Osteoblast (primary cell): ENCODE measurements around the gene CPEB3. TPM values are rescaled to one million over a fixed set of nuclear protein-coding genes. Genes with fewer than 3 reads are reported as not detected.
A peak's percentile ranks its signal among the peaks of the same experiment; 100 is the strongest.

Experiments used
- DNase-seq: peaks from one replicate; pipeline ENCODE4 v3.0.0; 2011; ENCODE audit warnings: low spot score, mixed read lengths; ENCODE audit not compliant: insufficient read length; ENCODE audit errors: missing footprints
- H2AFZ ChIP-seq: 2 replicates; pipeline ENCODE4 v1.6.0; 2011; ENCODE audit warnings: mild to moderate bottlenecking, low read length
- H3K27ac ChIP-seq: 2 replicates; pipeline ENCODE4 v1.5.1; 2011; ENCODE audit warnings: mild to moderate bottlenecking, low read depth, low read length, moderate library complexity
- H3K27me3 ChIP-seq: 2 replicates; pipeline ENCODE4 v1.6.0; 2012; ENCODE audit warnings: mild to moderate bottlenecking, control low read depth, inconsistent platforms, low read length, moderate library complexity; ENCODE audit not compliant: insufficient read depth
- H3K36me3 ChIP-seq: 2 replicates; pipeline ENCODE4 v1.5.1; 2011; ENCODE audit warnings: mild to moderate bottlenecking, low read length, control low read depth, moderate library complexity; ENCODE audit not compliant: insufficient read depth
- H3K4me1 ChIP-seq: 2 replicates; pipeline ENCODE4 v1.5.1; 2011; ENCODE audit warnings: mild to moderate bottlenecking, low read length, control low read depth, moderate library complexity; ENCODE audit not compliant: insufficient read depth
- H3K4me2 ChIP-seq: 2 replicates; pipeline ENCODE4 v1.6.0; 2011; ENCODE audit warnings: mild to moderate bottlenecking, low read length; ENCODE audit not compliant: insufficient read depth
- H3K4me3 ChIP-seq: fragments of 200-600 bp; sonication (generic); 3 replicates; pipeline ENCODE4 v1.5.1; 2012; ENCODE audit warnings: mild to moderate bottlenecking, low read length, inconsistent platforms; ENCODE audit not compliant: insufficient read depth
- H3K79me2 ChIP-seq: 2 replicates; pipeline ENCODE4 v1.6.0; 2012; ENCODE audit warnings: mild to moderate bottlenecking, low read length, control low read depth, inconsistent platforms; ENCODE audit not compliant: insufficient read depth
- H3K9me3 ChIP-seq: 2 replicates; pipeline ENCODE4 v1.5.1; 2011; ENCODE audit warnings: low read depth, low read length, control low read depth
- H4K20me1 ChIP-seq: 2 replicates; pipeline ENCODE4 v1.6.0; 2012; ENCODE audit warnings: mild to moderate bottlenecking, low read length, control low read depth; ENCODE audit not compliant: insufficient read depth
- CTCF ChIP-seq: IDR thresholded peaks from 2 replicates; pipeline ENCODE4 v1.5.1; 2011; ENCODE audit warnings: mild to moderate bottlenecking, low read depth, low read length, moderate library complexity; ENCODE audit errors: extremely low read depth
- total RNA-seq: library from RNA; depleted of rRNA; stranded (reverse); fragments of >200 nt; gene quantifications from 2 replicates; pipeline ENCODE4 v1.2.3, GENCODE V29; 2012

CPEB3 gene
- total RNA-seq, 1 donor = 1.1 TPM

GRCh38 chr10:92239151-92239599 is 51.7 kb downstream of the CPEB3 start:
- Histone ChIP-seq H3K36me3 (no peaks in the 10 kb centered on the region), H3K27me3 (no peaks in the 10 kb centered on the region), H2AFZ (peak overlapping the region; percentile 91), H3K4me1 (peaks cover 18% of the 10 kb centered on the region), H3K4me2 (peak overlapping the region; percentile 88), H4K20me1 (peaks cover 2% of the 10 kb centered on the region), H3K27ac (no peak overlapping the region), H3K79me2 (no peaks in the 10 kb centered on the region), H3K4me3 (peak overlapping the region; percentile 77), H3K9me3 (no peaks in the 10 kb centered on the region)
- no peak for DNase-seq
- no peak for TF ChIP-seq CTCF

GRCh38 chr10:92238586-92239098 is 52.2 kb downstream of the CPEB3 start:
- no peak for DNase-seq
- Histone ChIP-seq H3K27ac (no peak overlapping the region), H2AFZ (no peak overlapping the region), H3K79me2 (no peaks in the 10 kb centered on the region), H3K9me3 (no peaks in the 10 kb centered on the region), H4K20me1 (peaks cover 2% of the 10 kb centered on the region), H3K36me3 (no peaks in the 10 kb centered on the region), H3K27me3 (no peaks in the 10 kb centered on the region), H3K4me3 (no peak overlapping the region), H3K4me1 (peaks cover 18% of the 10 kb centered on the region), H3K4me2 (peak overlapping the region; percentile 88)
- TF ChIP-seq CTCF = no peak

- Histone ChIP-seq H3K4me2 (peak overlapping the region; percentile 88), H3K79me2 (no peaks in the 10 kb centered on the region), H4K20me1 (peaks cover 2% of the 10 kb centered on the region), H3K4me3 (no peak overlapping the region), H3K4me1 (peaks cover 18% of the 10 kb centered on the region), H3K36me3 (no peaks in the 10 kb centered on the region), H2AFZ (no peak overlapping the region), H3K27me3 (no peaks in the 10 kb centered on the region), H3K27ac (no peak overlapping the region), H3K9me3 (no peaks in the 10 kb centered on the region)
- TF ChIP-seq CTCF = no peak
- DNase-seq = no peak
These were observed 52.8 kb downstream of the CPEB3 start for GRCh38 chr10:92238054-92238585.

- Histone ChIP-seq H3K4me2 (no peak overlapping the region), H2AFZ (no peak overlapping the region), H3K79me2 (no peaks in the 10 kb centered on the region), H3K9me3 (no peaks in the 10 kb centered on the region), H3K36me3 (no peaks in the 10 kb centered on the region), H3K27me3 (no peaks in the 10 kb centered on the region), H3K4me1 (no peaks in the 10 kb centered on the region), H3K4me3 (no peak overlapping the region), H4K20me1 (peaks cover 2% of the 10 kb centered on the region), H3K27ac (no peak overlapping the region)
- DNase-seq = no peak
- TF ChIP-seq CTCF = no peak
These were observed 59.7 kb downstream of the CPEB3 start for GRCh38 chr10:92231196-92231595.
